Natural killer cell treated with Interleukin-12 subunit alpha and Interleukin-12 subunit beta and Interleukin-15 and Interleukin-18, amount 100 ng/mL, for 72 hours (primary cell): Measurements from ENCODE around the gene BPGM. TPM values are rescaled to one million over a fixed set of nuclear protein-coding genes. Genes with fewer than 3 reads are reported as not detected.

Experiments
- total RNA-seq, 2 donors: library from RNA; stranded (reverse); gene quantifications; one replicate each; pipeline ENCODE4 v1.2.3, GENCODE V29; 2022

Gene BPGM
- total RNA-seq, 2 donors from 2014 or later, result 30.2 to 68.1 TPM

Other genes with a start within 250 kb of the BPGM start
- 100 to 1,000 TPM; 102 to 115 TPM for gene AKR1B1, start 187.8 kb upstream of the BPGM start, total RNA-seq
- not detected for gene AKR1B10, start 119.3 kb upstream of the BPGM start, total RNA-seq
- not detected for gene AKR1B15, start 97.7 kb upstream of the BPGM start, total RNA-seq
- under 1 TPM; 0.11 to 0.40 TPM for gene CALD1, start 132.8 kb downstream of the BPGM start, total RNA-seq